H9 (cell line): ENCODE data around the gene ARID3A. TPM values are rescaled to one million over a fixed set of nuclear protein-coding genes. Genes with fewer than 3 reads are reported as not detected.

ENCODE experiments used
- DNase-seq: peaks from one replicate; pipeline ENCODE4 v3.0.0-alpha.2; 2017
- H2AFZ ChIP-seq: one replicate; pipeline ENCODE4 v1.6.1; 2013; ENCODE audit warnings: mild to moderate bottlenecking, low read length, control low read depth, moderate library complexity
- H2AK5ac ChIP-seq: 2 replicates; pipeline ENCODE4 v1.6.1; 2013; ENCODE audit warnings: low read length, control low read depth, mixed read lengths; ENCODE audit not compliant: insufficient read length
- H2BK120ac ChIP-seq: one replicate; pipeline ENCODE4 v1.6.1; 2013; ENCODE audit warnings: low read depth, mild to moderate bottlenecking, low read length, control low read depth, inconsistent platforms; ENCODE audit not compliant: poor library complexity, severe bottlenecking
- H2BK12ac ChIP-seq: 2 replicates; pipeline ENCODE4 v1.6.1; 2013; ENCODE audit warnings: low read length, control low read depth, mixed read lengths, low read depth; ENCODE audit not compliant: insufficient read length
- H2BK15ac ChIP-seq: 2 replicates; pipeline ENCODE4 v1.6.1; 2013; ENCODE audit warnings: low read depth, low read length, control low read depth
- H2BK20ac ChIP-seq: one replicate; pipeline ENCODE4 v1.6.1; 2013; ENCODE audit warnings: low read depth, mild to moderate bottlenecking, low read length, control low read depth, inconsistent platforms; ENCODE audit not compliant: poor library complexity, severe bottlenecking
- H2BK5ac ChIP-seq: 2 replicates; pipeline ENCODE4 v1.6.1; 2013; ENCODE audit warnings: low read length, control low read depth, mixed read lengths; ENCODE audit not compliant: insufficient read length
- H3K14ac ChIP-seq: 2 replicates; pipeline ENCODE4 v1.6.1; 2013; ENCODE audit warnings: low read length, control low read depth; ENCODE audit not compliant: insufficient read depth
- H3K18ac ChIP-seq: 2 replicates; pipeline ENCODE4 v1.6.1; 2013; ENCODE audit warnings: low read depth, mild to moderate bottlenecking, mixed read lengths, low read length, control low read depth; ENCODE audit not compliant: insufficient read length
- H3K23ac ChIP-seq: 2 replicates; pipeline ENCODE4 v1.6.1; 2013; ENCODE audit warnings: low read length, control low read depth, mixed read lengths, low read depth; ENCODE audit not compliant: insufficient read length
- H3K23me2 ChIP-seq: 2 replicates; pipeline ENCODE4 v1.6.1; 2013; ENCODE audit warnings: low read depth, mild to moderate bottlenecking, mixed read lengths, low read length, control low read depth; ENCODE audit not compliant: insufficient read length, poor library complexity, severe bottlenecking
- H3K27ac ChIP-seq: 2 replicates; pipeline ENCODE4 v1.5.1; 2013; ENCODE audit warnings: low read length, control low read depth, mixed read lengths, low read depth; ENCODE audit not compliant: insufficient read length
- H3K27me3 ChIP-seq: 2 replicates; pipeline ENCODE4 v1.6.1; 2013; ENCODE audit warnings: low read length, control low read depth, inconsistent platforms; ENCODE audit not compliant: insufficient read depth
- H3K4ac ChIP-seq: 2 replicates; pipeline ENCODE4 v1.6.1; 2013; ENCODE audit warnings: low read depth, mild to moderate bottlenecking, control low read depth, inconsistent platforms, low read length, moderate library complexity
- H3K4me1 ChIP-seq: 2 replicates; pipeline ENCODE4 v1.6.1; 2013; ENCODE audit warnings: low read length, control low read depth, inconsistent platforms; ENCODE audit not compliant: insufficient read depth
- H3K4me2 ChIP-seq: 2 replicates; pipeline ENCODE4 v1.6.1; 2013; ENCODE audit warnings: low read length, control low read depth, mixed read lengths; ENCODE audit not compliant: insufficient read length, insufficient read depth
- H3K56ac ChIP-seq: 2 replicates; pipeline ENCODE4 v1.6.1; 2013; ENCODE audit warnings: low read depth, mild to moderate bottlenecking, mixed read lengths, low read length, control low read depth; ENCODE audit not compliant: insufficient read length
- H3K79me1 ChIP-seq: 2 replicates; pipeline ENCODE4 v1.6.1; 2013; ENCODE audit warnings: low read depth, mild to moderate bottlenecking, moderate library complexity, low read length, control low read depth, inconsistent platforms; ENCODE audit not compliant: insufficient read depth, poor library complexity, severe bottlenecking
- H3K79me2 ChIP-seq: 2 replicates; pipeline ENCODE4 v1.6.1; 2013; ENCODE audit warnings: low read length, control low read depth, inconsistent platforms; ENCODE audit not compliant: insufficient read depth
- H3K9ac ChIP-seq: 2 replicates; pipeline ENCODE4 v1.6.1; 2013; ENCODE audit warnings: low read length, control low read depth, mixed read lengths; ENCODE audit not compliant: insufficient read length; ENCODE audit errors: extremely low read depth
- H3K9me3 ChIP-seq: one replicate; pipeline ENCODE4 v1.6.1; 2013; ENCODE audit warnings: low read depth, low read length, inconsistent platforms; ENCODE audit not compliant: control insufficient read depth
- H3T11ph ChIP-seq: one replicate; pipeline ENCODE4 v1.6.1; 2013; ENCODE audit warnings: mild to moderate bottlenecking, low read length, control low read depth, inconsistent platforms
- H4K20me1 ChIP-seq: one replicate; pipeline ENCODE4 v1.6.1; 2013; ENCODE audit not compliant: control insufficient read depth, insufficient read length, insufficient read depth
- H4K5ac ChIP-seq: 2 replicates; pipeline ENCODE4 v1.6.1; 2013; ENCODE audit warnings: low read depth, mild to moderate bottlenecking, mixed read lengths, low read length, control low read depth; ENCODE audit not compliant: insufficient read length
- H4K8ac ChIP-seq: replicated peaks from 2 replicates; pipeline ENCODE4 v1.6.1; 2013; ENCODE audit warnings: low read length, control low read depth, mixed read lengths, low read depth; ENCODE audit not compliant: insufficient read length
- H4K91ac ChIP-seq: 2 replicates; pipeline ENCODE4 v1.6.1; 2013; ENCODE audit warnings: low read depth, mild to moderate bottlenecking, moderate library complexity, mixed read lengths, low read length, control low read depth; ENCODE audit not compliant: insufficient read length
- H3K27ac Mint-ChIP-seq, 3 experiments: 2 replicates in 2 of 3; 3 replicates in 1 of 3; pipeline ENCODE4 v1.8.0; 2020 to 2021; ENCODE audit warnings: mixed read lengths in 3 of 3, mild to moderate bottlenecking in 1 of 3, moderate library complexity in 1 of 3
- H3K27me3 Mint-ChIP-seq: 2 replicates; pipeline ENCODE4 v1.8.0; 2021; ENCODE audit warnings: low read depth, mild to moderate bottlenecking, moderate library complexity, mixed read lengths
- H3K36me3 Mint-ChIP-seq, 3 experiments: 2 replicates in 2 of 3; 3 replicates in 1 of 3; pipeline ENCODE4 v1.8.0; 2020 to 2021; ENCODE audit warnings: low read depth in 3 of 3, mixed read lengths in 3 of 3; ENCODE audit not compliant: insufficient read depth in 1 of 3
- H3K4me1 Mint-ChIP-seq, 2 experiments: 2 replicates each; pipeline ENCODE4 v1.8.0; 2020; ENCODE audit warnings: mixed read lengths in 2 of 2
- H3K4me3 Mint-ChIP-seq, 2 experiments: 2 replicates in 1 of 2; 3 replicates in 1 of 2; pipeline ENCODE4 v1.8.0; 2020 to 2021; ENCODE audit warnings: mild to moderate bottlenecking in 2 of 2, mixed read lengths in 2 of 2, moderate library complexity in 1 of 2
- H3K9me3 Mint-ChIP-seq, 2 experiments: 2 replicates in 1 of 2; 3 replicates in 1 of 2; pipeline ENCODE4 v1.8.0; 2020; ENCODE audit warnings: mild to moderate bottlenecking in 2 of 2, mixed read lengths in 2 of 2, moderate library complexity in 1 of 2
- WGBS: extraction: QIAGEN DNeasy Blood & Tissue Kit; methylation state at CpG from one replicate; pipeline ENCODE4 v1.1.7; 2013; ENCODE audit warnings: missing lambda C conversion rate, low lambda C conversion rate, mixed read lengths; ENCODE audit not compliant: insufficient read length; ENCODE audit errors: extremely low coverage; 5-methylcytosine and 5-hydroxymethylcytosine counted together
- total RNA-seq: library from RNA; stranded (reverse); gene quantifications from 2 replicates; pipeline ENCODE4 v1.2.1, GENCODE V29; 2021
- TF ChIP-seq, protein P1 (sequence below): fragments of 200-600 bp; sonication (generic); conservative IDR thresholded peaks from 3 replicates; pipeline ENCODE4 v1.8.0; 2021; ENCODE audit warnings: antibody characterized with exemption, mild to moderate bottlenecking

Gene ARID3A
- total RNA-seq, 1 experiment from 2014 or later: 98.3 TPM

DNA sequence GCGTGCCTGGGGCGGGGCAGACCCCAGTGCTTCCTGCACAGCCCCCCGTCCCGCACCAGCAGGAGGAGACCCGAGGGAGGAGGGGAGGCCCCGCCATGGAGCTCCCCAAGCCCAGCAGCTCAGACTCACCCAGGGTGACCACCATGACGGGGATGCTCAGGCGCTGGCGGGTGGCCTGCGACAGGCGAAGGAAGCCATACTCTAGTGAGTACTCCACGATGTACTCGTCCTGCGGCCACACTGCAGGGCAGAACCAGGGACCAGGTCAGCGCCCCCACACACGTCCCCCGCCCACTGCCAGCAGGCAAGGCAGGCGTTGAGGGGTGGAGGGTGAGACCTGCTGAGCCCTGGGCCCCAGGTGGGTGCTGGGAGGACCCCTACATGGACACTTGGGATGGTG is 86.5 kb downstream of the ARID3A start:
- Histone ChIP-seq H3K4me1 (no peaks in the 10 kb centered on the region), H2BK15ac (no peak overlapping the region), H3K79me1 (peaks cover 2% of the 10 kb centered on the region), H3K56ac (no peak overlapping the region), H4K8ac (no peak overlapping the region), H2BK20ac (no peak overlapping the region), H3T11ph (no peak overlapping the region), H3K4ac (no peak overlapping the region), H3K27me3 (no peaks in the 10 kb centered on the region), H3K9ac (no peak overlapping the region), H2AFZ (no peak overlapping the region), H3K27ac (no peak overlapping the region), H3K9me3 (no peaks in the 10 kb centered on the region), H2AK5ac (no peak overlapping the region), H2BK12ac (no peak overlapping the region), H2BK120ac (no peak overlapping the region), H3K79me2 (peaks cover 14% of the 10 kb centered on the region; the same call in 1 of the 2 replicates), H3K23ac (no peak overlapping the region), H4K91ac (no peak overlapping the region), H3K14ac (no peak overlapping the region), H2BK5ac (no peak overlapping the region), H3K18ac (no peak overlapping the region), H3K4me2 (no peak overlapping the region), H3K23me2 (no peaks in the 10 kb centered on the region), H4K5ac (no peak overlapping the region), H4K20me1 (no peaks in the 10 kb centered on the region)
- TF ChIP-seq, protein P1, sequence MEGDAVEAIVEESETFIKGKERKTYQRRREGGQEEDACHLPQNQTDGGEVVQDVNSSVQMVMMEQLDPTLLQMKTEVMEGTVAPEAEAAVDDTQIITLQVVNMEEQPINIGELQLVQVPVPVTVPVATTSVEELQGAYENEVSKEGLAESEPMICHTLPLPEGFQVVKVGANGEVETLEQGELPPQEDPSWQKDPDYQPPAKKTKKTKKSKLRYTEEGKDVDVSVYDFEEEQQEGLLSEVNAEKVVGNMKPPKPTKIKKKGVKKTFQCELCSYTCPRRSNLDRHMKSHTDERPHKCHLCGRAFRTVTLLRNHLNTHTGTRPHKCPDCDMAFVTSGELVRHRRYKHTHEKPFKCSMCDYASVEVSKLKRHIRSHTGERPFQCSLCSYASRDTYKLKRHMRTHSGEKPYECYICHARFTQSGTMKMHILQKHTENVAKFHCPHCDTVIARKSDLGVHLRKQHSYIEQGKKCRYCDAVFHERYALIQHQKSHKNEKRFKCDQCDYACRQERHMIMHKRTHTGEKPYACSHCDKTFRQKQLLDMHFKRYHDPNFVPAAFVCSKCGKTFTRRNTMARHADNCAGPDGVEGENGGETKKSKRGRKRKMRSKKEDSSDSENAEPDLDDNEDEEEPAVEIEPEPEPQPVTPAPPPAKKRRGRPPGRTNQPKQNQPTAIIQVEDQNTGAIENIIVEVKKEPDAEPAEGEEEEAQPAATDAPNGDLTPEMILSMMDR: no peak
- Mint-ChIP-seq H3K36me3 (peaks cover 2 to 16% (median 12%) of the 10 kb centered on the region in 3 experiments; a peak in 5 of 7 replicates), H3K9me3 (no peaks in the 10 kb centered on the region), H3K4me1 (peaks cover 12 to 16% of the 10 kb centered on the region in 2 experiments), H3K27me3 (no peaks in the 10 kb centered on the region), H3K4me3 (no peak overlapping the region), H3K27ac (no peak overlapping the region)
- no CpG with 5 or more reads among the region's 18 CpGs for WGBS
- DNase-seq: no peak
